GM18907 (cell line): Measurements from ENCODE around the gene IDUA.
"Not testable (repeated sequence)": the region's sequence is repeated elsewhere in the genome, so short reads cannot be mapped to it uniquely, and the experiment has no call there.

Source experiments
- ATAC-seq: cut with Tn5 transposase; IDR thresholded peaks from one replicate; pipeline ENCODE4 v1.9.1; 2021; ENCODE audit warnings: mild to moderate bottlenecking, moderate library complexity; ENCODE audit not compliant: unreplicated experiment

Gene IDUA

DNA sequence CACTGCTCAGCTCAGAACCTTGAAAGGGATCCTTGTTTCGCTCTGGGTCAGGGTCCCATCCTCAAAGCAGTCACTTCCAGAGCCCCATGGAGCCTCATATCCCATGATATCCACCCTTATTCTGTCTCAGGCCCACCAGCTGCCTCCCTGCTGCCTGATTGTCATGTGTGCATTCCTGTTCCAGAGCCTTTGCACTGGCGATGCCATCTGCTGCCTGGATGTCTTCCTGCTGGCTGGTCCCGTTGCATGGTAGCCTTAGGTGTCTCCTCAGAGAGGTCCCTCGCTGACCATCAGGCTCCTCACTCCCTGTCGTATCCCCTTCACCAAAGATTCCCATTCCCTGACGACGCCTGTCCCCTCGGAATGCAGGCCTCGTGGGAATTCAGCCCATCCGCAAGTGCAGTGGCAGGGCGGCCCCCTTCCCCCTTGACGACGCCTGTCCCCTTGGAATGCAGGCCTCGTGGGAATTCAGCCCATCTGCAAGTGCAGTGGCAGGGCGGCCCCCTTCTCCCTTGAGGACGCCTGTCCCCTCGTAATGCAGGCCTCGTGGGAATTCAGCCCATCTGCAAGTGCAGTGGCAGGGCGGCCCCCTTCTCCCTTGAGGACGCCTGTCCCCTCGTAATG, 12.5 kb downstream of the IDUA start:
- ATAC-seq, result not testable (repeated sequence)

DNA sequence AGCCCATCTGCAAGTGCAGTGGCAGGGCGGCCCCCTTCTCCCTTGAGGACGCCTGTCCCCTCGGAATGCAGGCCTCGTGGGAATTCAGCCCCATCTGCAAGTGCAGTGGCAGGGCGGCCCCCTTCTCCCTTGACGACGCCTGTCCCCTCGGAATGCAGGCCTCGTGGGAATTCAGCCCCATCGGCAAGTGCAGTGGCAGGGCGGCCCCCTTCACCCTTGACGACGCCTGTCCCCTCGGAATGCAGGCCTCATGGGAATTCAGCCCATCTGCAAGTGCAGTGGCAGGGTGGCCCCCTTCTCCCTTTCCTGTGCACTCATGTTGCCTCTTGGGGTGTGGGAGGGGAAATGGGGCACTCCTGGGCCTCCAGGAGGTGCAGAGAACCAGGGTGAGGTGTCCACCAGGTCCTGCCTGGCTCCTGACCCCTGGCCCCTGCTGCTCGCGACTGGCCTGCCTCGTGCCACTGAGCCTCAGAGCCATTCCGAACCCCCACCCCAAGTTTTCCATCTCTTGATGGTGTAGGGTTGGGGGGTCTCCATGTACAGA, 13.1 kb downstream of the IDUA start:
- no peak for ATAC-seq

DNA sequence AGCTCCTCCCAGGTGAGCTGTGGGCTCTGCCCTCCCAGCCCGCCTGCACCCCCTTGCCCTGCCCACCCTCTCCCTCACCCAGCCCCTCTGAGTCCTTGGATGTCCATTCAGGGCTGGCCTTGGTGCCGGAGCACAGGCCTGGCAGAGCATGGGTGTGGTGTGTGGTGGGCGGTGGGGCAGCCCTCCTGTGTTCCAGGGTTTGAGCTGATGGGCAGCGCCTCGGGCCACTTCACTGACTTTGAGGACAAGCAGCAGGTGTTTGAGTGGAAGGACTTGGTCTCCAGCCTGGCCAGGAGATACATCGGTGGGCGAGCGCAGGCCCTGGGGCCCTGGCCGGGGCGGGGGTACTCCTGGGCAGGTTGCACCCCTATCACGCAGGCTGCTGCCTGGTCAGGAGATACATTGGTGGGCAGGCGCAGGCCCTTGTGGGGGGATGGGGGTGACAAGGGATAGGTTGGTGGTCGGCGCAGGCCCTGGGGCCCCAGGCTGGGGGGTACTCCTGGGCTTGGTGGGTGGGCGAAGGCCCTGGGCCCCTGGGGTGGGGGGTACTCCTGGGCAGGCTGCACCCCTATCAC, 13.9 kb downstream of the IDUA start:
- ATAC-seq, result no peak

DNA sequence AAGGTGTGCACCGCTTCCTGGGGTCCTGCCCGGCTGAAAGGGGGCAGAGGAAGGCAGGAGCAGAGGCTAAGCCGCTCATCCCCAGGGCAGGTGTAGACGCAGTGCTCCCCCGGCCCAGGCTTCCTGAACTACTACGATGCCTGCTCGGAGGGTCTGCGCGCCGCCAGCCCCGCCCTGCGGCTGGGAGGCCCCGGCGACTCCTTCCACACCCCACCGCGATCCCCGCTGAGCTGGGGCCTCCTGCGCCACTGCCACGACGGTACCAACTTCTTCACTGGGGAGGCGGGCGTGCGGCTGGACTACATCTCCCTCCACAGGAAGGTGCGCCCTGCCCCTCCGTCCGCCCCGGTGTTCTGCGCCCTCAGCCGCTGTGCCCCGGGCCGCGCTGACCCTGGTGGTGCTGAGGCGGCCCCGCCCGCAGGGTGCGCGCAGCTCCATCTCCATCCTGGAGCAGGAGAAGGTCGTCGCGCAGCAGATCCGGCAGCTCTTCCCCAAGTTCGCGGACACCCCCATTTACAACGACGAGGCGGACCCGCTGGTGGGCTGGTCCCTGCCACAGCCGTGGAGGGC, 14.8 kb downstream of the IDUA start:
- no peak for ATAC-seq

DNA sequence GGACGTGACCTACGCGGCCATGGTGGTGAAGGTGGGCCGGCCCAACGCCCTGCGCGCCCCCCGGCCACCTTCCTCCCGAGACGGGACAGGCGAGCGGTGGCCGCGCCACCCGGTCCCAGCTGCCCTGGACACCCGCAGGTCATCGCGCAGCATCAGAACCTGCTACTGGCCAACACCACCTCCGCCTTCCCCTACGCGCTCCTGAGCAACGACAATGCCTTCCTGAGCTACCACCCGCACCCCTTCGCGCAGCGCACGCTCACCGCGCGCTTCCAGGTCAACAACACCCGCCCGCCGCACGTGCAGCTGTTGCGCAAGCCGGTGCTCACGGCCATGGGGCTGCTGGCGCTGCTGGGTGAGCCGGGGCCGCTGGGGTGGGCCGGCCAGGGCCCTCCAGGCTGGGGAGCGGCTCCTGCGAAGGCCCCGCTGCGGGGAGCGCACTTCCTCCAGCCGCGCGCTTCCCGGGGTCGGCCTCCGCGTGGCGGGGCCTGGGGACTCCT, 15.3 kb downstream of the IDUA start:
- ATAC-seq, result no peak

DNA sequence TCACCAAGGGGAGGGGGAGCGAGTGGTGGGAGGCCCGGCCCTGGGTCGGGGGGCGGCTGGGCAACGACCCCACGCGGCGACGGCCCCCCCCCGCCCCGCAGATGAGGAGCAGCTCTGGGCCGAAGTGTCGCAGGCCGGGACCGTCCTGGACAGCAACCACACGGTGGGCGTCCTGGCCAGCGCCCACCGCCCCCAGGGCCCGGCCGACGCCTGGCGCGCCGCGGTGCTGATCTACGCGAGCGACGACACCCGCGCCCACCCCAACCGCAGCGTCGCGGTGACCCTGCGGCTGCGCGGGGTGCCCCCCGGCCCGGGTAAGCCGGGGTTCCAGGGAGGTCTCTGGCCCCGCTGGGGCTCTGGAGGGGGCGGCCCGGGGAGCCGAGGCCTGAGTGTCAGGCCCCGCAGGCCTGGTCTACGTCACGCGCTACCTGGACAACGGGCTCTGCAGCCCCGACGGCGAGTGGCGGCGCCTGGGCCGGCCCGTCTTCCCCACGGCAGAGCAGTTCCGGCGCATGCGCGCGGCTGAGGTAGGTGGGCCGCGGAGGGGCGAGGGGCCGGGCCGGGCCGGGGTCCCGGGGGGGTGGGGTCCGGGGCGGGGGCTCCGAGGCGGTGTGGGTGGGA, 15.9 kb downstream of the IDUA start:
- no peak for ATAC-seq

DNA sequence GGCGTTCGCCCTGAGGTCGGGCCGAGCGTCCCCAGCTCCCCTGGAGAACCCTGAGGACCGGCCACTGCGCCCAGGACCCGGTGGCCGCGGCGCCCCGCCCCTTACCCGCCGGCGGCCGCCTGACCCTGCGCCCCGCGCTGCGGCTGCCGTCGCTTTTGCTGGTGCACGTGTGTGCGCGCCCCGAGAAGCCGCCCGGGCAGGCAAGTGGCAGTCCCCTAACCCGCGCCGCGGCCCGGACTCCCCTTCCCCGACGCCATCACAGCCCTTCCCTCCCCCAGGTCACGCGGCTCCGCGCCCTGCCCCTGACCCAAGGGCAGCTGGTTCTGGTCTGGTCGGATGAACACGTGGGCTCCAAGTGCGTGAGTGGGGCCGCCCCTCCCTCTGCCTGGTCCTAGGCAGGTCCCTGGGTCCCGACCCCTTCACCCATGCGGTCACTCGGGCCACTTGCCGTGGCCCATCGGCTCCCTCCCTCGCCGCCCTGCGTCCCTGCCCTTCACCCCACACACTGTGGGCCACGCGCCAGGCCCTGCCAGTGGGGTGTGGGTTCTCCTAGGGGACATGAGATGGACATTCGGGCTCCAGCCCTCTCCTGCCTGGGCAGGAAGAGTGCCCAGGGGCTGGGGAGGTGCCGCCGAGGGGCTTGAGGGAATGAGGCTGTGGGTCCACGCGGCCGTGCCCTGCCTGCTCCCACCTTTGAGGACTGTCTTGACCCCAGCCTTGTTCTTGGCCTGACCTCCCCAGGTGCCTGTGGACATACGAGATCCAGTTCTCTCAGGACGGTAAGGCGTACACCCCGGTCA, 16.6 kb downstream of the IDUA start:
- no peak for ATAC-seq

DNA sequence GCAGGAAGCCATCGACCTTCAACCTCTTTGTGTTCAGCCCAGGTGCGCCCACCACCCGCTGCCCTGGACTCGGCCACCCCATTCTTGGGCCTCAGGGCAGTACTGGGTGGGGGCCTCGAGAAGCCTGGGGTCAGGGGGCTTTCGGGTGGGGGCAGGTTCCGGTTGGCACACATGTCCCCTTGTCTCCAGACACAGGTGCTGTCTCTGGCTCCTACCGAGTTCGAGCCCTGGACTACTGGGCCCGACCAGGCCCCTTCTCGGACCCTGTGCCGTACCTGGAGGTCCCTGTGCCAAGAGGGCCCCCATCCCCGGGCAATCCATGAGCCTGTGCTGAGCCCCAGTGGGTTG, 17.2 kb downstream of the IDUA start:
- ATAC-seq, result no peak

DNA sequence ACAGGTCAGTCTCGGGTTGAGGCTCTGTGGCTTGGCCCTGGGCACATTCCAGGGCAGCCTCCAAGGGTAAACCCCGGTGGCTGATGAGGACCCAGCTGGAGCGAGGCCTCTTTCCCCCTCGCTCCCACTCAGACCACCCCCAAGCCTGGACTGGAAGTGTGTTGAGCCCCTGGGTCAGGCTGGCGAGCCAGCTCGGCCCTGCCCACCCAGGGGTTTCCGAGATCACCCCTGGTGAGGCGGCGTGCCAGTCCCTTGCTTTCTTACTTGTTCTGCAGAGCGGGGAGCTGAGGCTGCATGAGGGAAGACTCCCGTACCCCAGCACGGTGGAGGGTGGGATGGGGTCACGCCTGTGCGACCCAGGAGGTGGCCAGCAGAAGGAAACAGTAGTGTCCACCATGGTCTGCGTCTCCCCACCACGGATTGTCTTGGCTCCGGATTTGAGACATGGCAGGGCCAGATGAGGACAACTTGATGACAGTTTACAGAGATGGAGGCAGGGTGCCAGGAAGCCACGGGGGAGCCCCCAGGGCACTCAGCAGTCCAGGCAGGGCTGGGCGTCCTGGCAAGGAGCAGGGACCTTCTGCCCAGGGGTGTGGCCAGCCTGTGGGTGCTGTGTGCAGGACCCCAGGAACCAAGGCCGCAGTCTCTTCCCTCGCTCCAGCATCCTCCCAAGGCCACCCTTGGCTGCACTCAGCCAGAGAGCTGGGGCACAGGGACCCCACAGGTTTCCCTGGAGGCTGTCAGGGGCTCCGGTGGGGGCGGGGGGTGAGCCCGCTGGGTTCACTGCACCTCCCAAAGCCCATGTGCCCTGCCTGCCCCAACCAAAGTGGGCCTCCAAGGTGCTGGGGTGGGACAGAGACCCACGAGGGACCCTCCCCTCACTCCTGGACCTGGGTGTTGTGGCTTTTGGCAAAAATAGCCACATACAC, 18.0 kb downstream of the IDUA start:
- ATAC-seq, result no peak

DNA sequence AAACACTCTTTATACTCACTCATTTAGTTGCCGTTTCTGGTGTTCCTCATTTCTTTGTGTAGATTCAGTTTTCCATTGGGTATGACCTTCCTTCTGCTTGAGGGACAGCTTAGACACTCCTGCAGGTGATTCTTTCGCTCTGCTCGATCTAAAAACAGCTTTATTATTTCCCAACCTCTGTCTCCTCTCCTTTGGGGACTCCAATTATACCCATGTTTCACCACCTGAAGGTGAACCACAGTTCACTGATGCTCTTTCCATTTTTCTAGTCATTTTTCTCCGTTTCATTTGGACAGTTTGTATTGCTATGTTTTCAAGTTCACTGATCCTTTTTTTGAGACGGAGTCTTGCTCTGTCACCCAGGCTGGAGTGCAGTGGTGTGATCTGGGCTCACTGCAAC, 20.0 kb downstream of the IDUA start:
- no peak for ATAC-seq

DNA sequence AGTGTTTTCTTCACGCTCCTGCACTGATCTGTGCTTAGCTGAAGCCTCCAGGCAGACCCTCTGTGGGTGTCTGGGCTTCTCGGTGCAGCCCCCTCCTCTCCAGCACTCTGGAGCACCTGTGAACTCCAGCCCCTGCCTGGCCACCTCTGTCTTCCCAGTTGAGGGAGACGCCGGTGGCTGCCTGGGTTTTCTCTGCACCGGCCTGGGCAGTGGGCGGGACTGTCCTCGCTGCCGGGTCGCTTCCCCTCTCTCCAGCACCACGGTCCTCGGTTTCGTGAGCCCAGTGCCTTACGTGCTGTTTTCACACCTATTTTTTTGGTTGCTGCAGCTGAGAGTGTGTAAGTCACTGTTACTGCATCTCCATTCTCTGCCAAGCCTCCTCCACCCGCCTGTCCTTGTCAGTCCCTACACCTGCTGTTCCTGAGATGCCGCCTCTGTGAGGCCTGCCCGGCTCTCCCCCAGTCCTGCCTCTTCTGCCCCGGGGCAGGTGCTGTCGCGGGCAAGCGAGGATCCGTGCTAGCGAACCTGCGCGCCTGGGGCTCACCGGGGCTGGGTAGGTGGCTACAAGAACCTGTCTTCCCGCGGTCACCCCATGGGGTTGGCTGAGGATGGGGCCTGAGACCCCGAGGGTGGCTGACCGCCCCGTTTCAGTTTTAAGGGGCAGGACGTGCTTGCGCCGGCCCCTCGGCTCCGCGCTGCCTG, 22.1 kb downstream of the IDUA start:
- ATAC-seq, result no peak

DNA sequence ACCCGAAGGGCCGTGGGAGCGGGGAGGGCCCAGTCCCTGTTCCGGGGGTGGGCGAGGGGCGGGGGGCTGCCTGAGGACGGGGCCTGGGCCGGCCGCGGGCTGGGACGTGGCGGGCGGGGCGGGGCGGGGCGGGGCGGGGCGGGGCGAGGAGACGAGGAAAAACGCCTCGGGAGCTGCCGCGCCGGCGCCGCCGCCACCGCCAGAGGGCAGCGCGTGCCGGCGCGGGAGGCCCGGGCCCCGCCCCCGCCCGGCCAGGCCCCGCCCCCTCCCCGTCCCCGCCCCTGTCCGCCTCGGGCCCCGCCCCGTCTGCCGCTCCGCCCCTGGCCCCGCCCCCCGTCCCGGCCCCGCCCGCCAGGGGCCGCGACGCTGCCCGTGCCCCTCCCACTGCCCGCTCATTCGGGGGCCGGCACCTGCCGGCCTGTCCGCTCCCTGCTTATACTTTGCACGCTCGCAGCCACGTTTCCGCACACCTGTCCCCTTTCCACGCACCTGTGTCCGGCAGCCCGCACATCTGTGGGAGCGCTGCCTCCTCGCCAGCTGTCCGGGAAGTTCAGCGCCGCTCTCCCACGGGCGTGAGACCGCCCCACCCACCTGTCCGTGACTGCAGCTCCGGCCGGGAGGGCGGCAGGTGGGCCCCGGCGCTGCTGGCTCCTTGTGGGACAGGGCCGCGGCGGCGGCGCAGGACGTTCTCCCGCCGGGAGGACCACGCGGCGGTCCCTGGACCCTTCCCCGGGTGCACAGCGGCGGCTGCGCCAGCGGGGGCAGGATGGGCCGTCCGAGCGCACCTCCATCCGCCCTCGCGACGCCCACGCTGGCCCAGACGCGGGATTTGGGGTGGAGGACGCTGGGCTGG, 22.9 kb downstream of the IDUA start:
- ATAC-seq, result peak; percentile 41

DNA sequence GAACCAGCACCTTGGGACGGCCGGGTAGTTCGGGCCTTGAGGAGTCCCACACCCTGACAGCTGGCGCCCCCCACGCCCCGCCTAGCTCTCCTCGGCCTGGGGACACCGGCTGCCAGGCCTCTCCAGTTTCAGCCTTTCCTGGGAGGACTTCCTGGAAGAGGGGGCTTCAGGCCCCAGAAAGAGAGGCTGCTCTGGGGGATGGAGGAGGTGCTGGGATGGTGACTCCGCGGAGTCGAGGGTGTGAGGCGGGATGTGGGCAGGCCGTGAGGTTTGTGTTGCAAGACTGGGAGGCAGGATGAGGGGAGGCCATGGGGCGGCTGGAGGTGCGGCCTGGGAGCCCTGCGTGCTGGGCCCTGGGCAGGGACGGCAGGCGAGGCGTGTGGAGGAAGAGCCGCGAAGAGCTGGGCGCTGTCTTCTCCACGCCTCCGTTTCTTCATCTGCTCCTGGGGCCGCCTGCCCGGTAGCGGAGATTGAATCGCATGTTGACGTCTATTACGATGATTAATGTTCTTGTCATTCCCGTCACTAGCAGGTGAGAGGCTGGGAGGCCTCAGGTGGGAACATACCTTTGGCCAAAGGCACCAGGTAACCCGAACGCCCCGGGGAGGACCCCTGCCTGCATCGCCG, 23.7 kb downstream of the IDUA start:
- ATAC-seq, result peak; percentile 13

DNA sequence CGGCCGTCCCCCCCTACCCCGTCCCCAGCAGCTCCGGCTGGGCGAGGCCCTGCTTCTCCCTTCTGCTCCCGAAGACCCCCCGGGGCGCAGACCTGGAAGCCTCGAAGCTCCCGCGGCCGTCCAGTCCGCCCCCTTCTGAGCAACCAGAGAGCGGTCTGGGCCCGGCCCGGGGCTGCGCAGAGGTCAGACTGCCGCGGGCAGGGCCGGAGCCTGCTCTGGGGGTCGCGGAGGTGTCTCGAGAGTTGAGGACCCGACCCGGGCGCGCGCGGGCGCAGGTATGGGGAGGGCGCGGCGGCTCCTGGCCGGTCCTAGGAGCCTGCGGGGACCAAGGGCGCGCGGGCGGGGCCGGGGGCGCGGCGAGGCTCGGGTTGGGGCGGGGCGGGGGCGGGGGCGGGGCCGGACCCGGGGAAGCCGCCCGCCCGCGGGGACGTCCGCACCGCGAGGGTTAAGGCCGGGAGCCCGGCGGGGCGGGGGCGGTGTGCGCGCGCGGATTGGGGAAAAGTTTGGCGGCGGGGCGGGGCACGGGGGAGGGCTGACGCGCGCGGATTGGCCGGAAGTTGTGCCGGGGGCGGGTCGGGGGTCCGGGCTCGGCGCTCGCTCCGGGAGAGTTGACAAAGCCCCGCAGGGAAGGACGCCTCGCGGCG, 24.3 kb downstream of the IDUA start, which contains the start of gene FGFRL1:
FGFRL1 (plus strand) TSS at position 605 of the 644 bp plus-strand sequence. CDS start 860 bp downstream, outside the sequence.
- no peak for ATAC-seq

DNA sequence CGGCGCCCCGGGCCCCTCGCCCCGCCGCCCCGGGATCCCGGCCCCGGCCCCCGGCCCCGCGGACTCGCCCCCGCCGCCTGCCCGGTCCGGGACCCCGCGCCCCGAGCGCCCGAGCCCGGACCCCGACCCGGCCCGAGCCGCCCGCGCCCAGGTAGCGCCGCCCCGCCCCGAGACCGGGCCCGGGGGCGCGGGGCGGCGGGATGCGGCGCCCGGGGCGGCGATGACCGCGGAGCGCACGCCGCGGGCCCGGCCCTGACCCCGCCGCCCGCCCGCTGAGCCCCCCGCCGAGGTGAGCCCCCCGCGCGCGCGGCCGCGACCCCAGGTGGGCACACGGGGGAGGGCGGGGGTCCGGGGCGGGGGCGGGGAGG, 24.8 kb downstream of the IDUA start:
- ATAC-seq, result no peak

DNA sequence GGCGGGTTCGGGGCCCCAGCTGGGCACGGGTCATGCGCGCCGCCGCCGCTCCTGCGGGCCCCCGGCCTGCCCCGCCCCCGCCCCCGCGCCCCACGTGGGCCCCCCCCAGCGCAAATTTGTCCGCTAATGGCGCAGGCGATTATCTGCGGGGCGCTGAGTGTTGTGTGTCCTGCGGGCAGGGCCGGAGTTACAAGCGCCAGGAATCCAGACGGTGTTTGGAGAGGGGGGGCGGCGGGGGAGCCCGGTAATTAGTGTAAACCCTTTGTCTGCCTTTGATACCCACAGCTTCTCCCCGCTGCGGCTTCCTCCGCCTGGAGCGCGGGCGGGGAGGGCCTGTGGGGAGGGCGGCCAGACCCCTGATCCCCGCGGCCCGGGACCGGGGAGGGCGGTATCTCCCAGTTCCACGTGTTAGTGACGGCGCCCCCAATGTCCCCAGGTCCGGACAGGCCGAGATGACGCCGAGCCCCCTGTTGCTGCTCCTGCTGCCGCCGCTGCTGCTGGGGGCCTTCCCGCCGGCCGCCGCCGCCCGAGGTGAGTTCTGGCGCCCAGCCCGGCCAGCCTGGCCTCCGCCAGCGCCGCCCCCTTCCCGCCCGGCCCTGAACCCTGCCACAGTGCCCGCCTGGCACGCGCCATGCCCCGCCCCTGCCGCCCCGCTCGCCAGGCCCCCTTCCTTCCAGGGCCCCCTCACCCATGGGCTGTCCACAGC, 25.3 kb downstream of the IDUA start:
- no peak for ATAC-seq
